Measurements from ENCODE around the gene AGA.

Gene AGA

DNA sequence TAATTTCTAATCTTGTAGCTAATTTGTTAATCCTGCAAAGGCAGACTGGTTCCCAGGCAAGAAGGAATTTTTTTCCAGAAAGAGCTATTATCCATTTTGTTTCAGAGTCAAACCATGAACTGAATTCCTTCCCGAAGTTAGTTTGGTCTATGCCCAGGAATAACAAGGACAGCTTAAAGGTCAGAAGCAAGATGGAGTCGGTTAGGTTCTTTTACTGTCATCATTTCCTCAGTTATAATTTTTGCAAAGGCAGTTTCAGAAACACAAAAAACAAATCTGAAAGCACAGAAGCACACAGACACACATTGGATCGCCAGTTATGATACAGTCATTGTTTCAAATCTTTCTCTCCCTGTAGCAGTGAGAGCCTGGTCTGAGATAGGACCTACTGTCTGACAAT is 37.9 kb downstream of the AGA start:
- Histone ChIP-seq H3K4me1 (ENCODE audit: control insufficient read depth, insufficient read depth, low read length) (no peaks in the 10 kb centered on the region), H3K27ac (ENCODE audit: extremely low read depth, low read depth, low read length) (no peak overlapping the region), H3K9me3 (ENCODE audit: control insufficient read depth, insufficient read depth, low read depth, low read length) (no peaks in the 10 kb centered on the region), H3K4me3 (ENCODE audit: low read depth, low read length) (no peak overlapping the region), H3K36me3 (ENCODE audit: control insufficient read depth in 2 of 2, insufficient read depth in 1 of 2, low read length in 2 of 2) (no peaks in the 10 kb centered on the region)
- ChIA-PET POLR2A (no interaction called here), CTCF (no interaction called here)
- TF ChIP-seq ZSCAN16 (tag by site-specific recombination; IDR thresholded peaks at IDR 0.05) (no peak), ZNF175 (tag by site-specific recombination; IDR thresholded peaks at IDR 0.05) (no peak), ZNF335 (tag by site-specific recombination; conservative IDR thresholded peaks at IDR 0.05) (no peak), ZNF776 (tag by site-specific recombination; IDR thresholded peaks at IDR 0.05; ENCODE audit: borderline replicate concordance) (no peak), ZNF837 (tag by site-specific recombination; IDR thresholded peaks at IDR 0.05) (no peak)

- Histone ChIP-seq H3K27ac (ENCODE audit: extremely low read depth, low read depth, low read length) (no peak overlapping the region), H3K9me3 (ENCODE audit: control insufficient read depth, insufficient read depth, low read depth, low read length) (no peaks in the 10 kb centered on the region), H3K4me3 (ENCODE audit: low read depth, low read length) (no peak overlapping the region), H3K36me3 (ENCODE audit: control insufficient read depth in 2 of 2, insufficient read depth in 1 of 2, low read length in 2 of 2) (no peaks in the 10 kb centered on the region), H3K4me1 (ENCODE audit: control insufficient read depth, insufficient read depth, low read length) (no peaks in the 10 kb centered on the region)
- ChIA-PET POLR2A (no interaction called here), CTCF (no interaction called here)
- no peak for TF ChIP-seq SP2 (tag by site-specific recombination; IDR thresholded peaks at IDR 0.05)
- TF ChIP-seq, protein P1, sequence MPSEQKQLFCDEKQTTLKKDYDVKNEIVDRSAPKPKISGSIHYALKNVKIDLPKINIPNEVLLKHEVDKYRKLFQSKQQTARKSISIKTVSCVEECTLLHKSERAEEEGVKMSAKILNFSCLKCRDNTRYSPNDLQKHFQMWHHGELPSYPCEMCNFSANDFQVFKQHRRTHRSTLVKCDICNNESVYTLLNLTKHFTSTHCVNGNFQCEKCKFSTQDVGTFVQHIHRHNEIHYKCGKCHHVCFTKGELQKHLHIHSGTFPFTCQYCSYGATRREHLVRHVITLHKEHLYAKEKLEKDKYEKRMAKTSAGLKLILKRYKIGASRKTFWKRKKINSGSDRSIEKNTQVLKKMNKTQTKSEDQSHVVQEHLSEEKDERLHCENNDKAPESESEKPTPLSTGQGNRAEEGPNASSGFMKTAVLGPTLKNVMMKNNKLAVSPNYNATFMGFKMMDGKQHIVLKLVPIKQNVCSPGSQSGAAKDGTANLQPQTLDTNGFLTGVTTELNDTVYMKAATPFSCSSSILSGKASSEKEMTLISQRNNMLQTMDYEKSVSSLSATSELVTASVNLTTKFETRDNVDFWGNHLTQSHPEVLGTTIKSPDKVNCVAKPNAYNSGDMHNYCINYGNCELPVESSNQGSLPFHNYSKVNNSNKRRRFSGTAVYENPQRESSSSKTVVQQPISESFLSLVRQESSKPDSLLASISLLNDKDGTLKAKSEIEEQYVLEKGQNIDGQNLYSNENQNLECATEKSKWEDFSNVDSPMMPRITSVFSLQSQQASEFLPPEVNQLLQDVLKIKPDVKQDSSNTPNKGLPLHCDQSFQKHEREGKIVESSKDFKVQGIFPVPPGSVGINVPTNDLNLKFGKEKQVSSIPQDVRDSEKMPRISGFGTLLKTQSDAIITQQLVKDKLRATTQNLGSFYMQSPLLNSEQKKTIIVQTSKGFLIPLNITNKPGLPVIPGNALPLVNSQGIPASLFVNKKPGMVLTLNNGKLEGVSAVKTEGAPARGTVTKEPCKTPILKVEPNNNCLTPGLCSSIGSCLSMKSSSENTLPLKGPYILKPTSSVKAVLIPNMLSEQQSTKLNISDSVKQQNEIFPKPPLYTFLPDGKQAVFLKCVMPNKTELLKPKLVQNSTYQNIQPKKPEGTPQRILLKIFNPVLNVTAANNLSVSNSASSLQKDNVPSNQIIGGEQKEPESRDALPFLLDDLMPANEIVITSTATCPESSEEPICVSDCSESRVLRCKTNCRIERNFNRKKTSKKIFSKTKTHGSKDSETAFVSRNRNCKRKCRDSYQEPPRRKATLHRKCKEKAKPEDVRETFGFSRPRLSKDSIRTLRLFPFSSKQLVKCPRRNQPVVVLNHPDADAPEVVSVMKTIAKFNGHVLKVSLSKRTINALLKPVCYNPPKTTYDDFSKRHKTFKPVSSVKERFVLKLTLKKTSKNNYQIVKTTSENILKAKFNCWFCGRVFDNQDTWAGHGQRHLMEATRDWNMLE (tag by site-specific recombination; conservative IDR thresholded peaks at IDR 0.05; ENCODE audit: low read depth) = no peak
- no peak for TF ChIP-seq HOXC10 (CRISPR knock-in tag; IDR thresholded peaks at IDR 0.05)
- TF ChIP-seq ZNF777 (tag by site-specific recombination; IDR thresholded peaks at IDR 0.05; ENCODE audit: borderline replicate concordance) = no peak
- no peak for TF ChIP-seq ZNF274 (IDR thresholded peaks at IDR 0.05; ENCODE audit: low read length)
- no peak for TF ChIP-seq ZNF274 (tag by site-specific recombination; IDR thresholded peaks at IDR 0.05; ENCODE audit: borderline replicate concordance)
- TF ChIP-seq ZNF514 (tag by site-specific recombination; IDR thresholded peaks at IDR 0.05) = no peak
Measured at GRCh38 chr4:177403746-177404145, 38.5 kb downstream of the AGA start.

- ChIA-PET CTCF (no interaction called here), POLR2A (no interaction called here)
- Histone ChIP-seq H3K9me3 (ENCODE audit: control insufficient read depth, insufficient read depth, low read depth, low read length) (no peaks in the 10 kb centered on the region), H3K27ac (ENCODE audit: extremely low read depth, low read depth, low read length) (no peak overlapping the region), H3K36me3 (ENCODE audit: control insufficient read depth in 2 of 2, insufficient read depth in 1 of 2, low read length in 2 of 2) (no peaks in the 10 kb centered on the region), H3K4me1 (ENCODE audit: control insufficient read depth, insufficient read depth, low read length) (no peaks in the 10 kb centered on the region), H3K4me3 (ENCODE audit: low read depth, low read length) (no peak overlapping the region)
- TF ChIP-seq ZNF16 (tag by site-specific recombination; IDR thresholded peaks at IDR 0.05; ENCODE audit: low read depth) = no peak
- 0 out of 2 replicates have a peak, but pooled peaks have one; percentile 18 for TF ChIP-seq ZNF140 (tag by site-specific recombination; IDR thresholded peaks at IDR 0.05)
Measured at GRCh38 chr4:177401658-177402273, 40.5 kb downstream of the AGA start.

GRCh38 chr4:177400030-177400429 is 42.2 kb downstream of the AGA start:
- H3K4me3 ChIP-seq (ENCODE audit: low read depth, low read length) = no peak overlapping the region
- TF ChIP-seq ZNF658 (tag by site-specific recombination; IDR thresholded peaks at IDR 0.05) (no peak), ZNF140 (tag by site-specific recombination; IDR thresholded peaks at IDR 0.05) (no peak), ZNF585B (tag by site-specific recombination; IDR thresholded peaks at IDR 0.05) (no peak), GLI4 (tag by site-specific recombination; IDR thresholded peaks at IDR 0.05) (no peak), ZSCAN23 (tag by site-specific recombination; IDR thresholded peaks at IDR 0.05) (no peak), OVOL3 (tag by site-specific recombination; IDR thresholded peaks at IDR 0.05) (no peak), ZNF621 (tag by site-specific recombination; IDR thresholded peaks at IDR 0.05) (no peak), SALL2 (tag by site-specific recombination; IDR thresholded peaks at IDR 0.05; ENCODE audit: borderline replicate concordance) (no peak), ZNF843 (tag by site-specific recombination; IDR thresholded peaks at IDR 0.05) (no peak), ZNF155 (tag by site-specific recombination; IDR thresholded peaks at IDR 0.05) (no peak), ZNF514 (tag by site-specific recombination; IDR thresholded peaks at IDR 0.05) (no peak), ZNF561 (tag by site-specific recombination; IDR thresholded peaks at IDR 0.05; ENCODE audit: borderline replicate concordance) (no peak), ZNF530 (tag by site-specific recombination; IDR thresholded peaks at IDR 0.05; ENCODE audit: low read depth) (no peak), RBAK (tag by site-specific recombination; IDR thresholded peaks at IDR 0.05) (no peak), KLF8 (tag by site-specific recombination; IDR thresholded peaks at IDR 0.05) (no peak)

More at GRCh38 chr4:177400030-177400429, 42.2 kb downstream of the AGA start:
- ChIA-PET POLR2A (no interaction called here), CTCF (no interaction called here)
- Histone ChIP-seq H3K9me3 (ENCODE audit: control insufficient read depth, insufficient read depth, low read depth, low read length) (no peaks in the 10 kb centered on the region), H3K36me3 (ENCODE audit: control insufficient read depth in 2 of 2, insufficient read depth in 1 of 2, low read length in 2 of 2) (no peaks in the 10 kb centered on the region), H3K4me1 (ENCODE audit: control insufficient read depth, insufficient read depth, low read length) (no peaks in the 10 kb centered on the region), H3K27ac (ENCODE audit: extremely low read depth, low read depth, low read length) (no peak overlapping the region)

All from HEK293 (cell line).